Measurements from ENCODE around the gene UBE2H.

- TF ChIP-seq CTCF (IDR thresholded peaks at IDR 0.05; ENCODE audit: insufficient read depth, low read length, poor library complexity, severe bottlenecking), result no peak
- no peak for TF ChIP-seq EZH2phosphoT487 (conservative IDR thresholded peaks at IDR 0.05; ENCODE audit: low read length)
Observed at GRCh38 chr7:129906700-129907099, 46.1 kb downstream of the UBE2H start.
